COLO829 (cell line): ENCODE measurements around the gene KCNV2.

Experiments used
- DNase-seq: peaks from one replicate; pipeline ENCODE4 v3.0.0; 2012; ENCODE audit warnings: low spot score

Gene KCNV2

DNA sequence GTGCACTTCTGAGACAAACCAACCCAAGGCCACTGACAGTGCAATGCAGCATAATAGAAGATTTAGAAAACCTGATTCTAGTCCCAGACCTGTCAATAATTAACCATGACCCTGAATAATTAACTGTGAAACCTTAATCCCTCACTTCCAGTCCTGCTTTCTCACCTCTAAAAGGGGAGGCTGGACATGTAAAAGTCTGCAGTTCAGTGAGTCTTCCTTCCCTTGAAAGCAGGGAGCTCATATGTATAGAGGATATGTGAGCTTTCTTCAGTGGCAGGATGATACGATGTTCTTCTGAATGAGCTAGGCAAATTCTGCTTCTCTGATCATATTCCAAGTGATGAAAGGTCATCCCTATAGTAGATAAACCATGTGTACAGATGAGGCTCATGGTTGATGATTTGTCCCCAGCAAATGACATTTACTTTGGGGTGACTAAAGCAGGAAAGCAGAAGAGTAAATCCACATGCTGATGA is 2.9 kb downstream of the KCNV2 start:
- DNase-seq, result no peak

DNA sequence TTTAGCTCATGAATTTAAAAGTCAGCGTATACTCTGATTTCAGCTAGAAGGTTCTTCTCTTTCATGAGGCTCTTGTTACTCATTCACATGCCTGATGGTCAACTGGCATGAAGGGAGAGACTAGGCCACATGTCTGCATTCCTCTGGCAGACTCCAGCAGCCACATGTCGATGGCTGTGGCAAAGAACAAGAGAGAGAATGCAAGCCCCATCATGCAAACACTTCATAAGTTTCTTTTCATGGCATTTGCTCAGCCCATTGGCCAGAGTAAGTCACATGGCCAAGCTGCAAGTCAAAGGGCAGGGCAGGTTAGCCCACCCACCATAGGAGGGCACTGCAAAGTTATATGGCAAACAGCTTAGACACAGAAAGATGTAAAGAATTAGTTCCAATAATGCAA is 5.4 kb downstream of the KCNV2 start:
- DNase-seq, result no peak

DNA sequence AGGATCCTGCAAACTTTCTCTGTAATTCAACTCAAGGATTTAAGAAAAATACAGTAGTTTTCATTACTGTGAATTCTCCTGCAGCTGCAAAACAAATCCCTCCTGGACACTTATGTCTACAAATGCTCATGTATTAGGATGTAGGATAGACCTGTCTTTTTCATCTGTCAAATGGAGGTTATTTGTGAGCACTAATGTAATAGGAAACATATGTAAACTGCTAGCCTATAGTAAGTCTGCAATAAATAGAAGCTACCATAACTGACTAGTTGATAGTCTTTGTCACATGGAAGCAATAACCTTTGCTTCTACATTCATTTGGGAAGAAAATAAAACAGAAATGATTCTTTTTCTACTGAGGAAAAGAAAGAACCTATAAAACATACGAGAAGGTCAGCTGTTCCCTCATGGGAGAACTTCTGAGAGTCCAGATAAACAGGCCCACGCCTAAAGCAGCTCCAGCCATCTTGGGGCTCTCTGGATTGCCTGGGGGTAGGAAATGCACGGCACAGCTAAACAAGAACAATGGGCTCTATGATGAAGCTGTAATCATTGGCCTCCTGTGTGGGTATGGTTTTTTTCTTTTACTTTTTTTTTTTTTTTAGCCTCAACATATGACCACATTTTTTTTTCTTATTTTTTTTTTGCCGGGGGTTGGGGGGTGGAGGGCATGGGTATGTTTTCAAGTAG is 6.2 kb downstream of the KCNV2 start:
- DNase-seq, result peak; percentile 67

DNA sequence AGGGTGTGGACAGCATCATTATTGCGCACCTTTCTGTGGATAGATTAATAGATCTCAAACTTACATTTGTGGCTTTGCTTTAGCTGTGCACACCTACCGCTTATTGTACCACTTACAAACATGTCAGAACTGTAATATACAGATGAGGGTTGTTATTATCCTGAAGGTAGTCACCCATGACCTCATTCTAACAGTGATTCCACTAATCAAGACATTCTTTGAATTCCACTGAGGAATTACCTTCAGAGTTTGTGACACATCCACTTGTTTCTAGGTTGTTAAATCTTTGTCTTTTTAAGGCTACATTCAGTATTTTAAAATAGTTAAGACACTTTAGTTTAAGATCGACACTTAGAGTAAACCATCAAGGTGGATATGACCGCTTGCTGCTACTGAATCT is 7.8 kb downstream of the KCNV2 start:
- no peak for DNase-seq

DNA sequence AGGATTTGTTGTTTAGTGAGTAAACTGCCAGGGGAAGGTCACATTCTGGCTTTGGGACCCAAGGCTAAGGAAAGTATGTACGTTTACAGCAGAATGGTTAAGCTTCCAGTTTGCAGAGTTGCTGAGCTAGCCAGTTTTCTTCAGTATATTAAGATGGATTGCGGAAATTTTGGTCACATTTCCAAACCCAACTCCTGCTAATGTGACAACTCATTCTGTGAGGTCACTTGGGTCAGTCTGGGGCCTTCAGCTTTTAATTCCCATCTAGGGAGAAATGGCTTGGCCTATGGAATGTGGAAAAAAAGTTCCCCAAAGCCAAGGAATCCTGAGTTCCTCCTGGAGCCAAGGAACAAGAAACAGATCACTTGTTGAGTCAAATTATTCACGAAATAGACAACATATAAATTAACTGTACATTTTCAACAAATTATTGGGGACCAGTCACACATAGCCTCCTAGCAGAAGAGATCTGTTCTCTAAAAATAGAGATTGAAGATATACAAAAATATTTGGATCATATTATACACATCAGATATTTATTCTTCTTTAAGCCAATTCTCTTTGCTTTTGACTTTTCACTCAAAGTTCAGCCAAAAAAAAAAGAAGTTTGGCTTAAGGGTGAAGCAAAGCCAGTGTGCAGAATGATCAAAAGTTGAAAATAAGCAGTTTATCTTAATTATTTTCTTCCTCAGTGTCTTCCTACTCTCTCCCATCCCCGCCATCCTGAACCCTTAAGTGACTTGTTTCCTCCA is 8.8 kb downstream of the KCNV2 start:
- DNase-seq, result no peak

DNA sequence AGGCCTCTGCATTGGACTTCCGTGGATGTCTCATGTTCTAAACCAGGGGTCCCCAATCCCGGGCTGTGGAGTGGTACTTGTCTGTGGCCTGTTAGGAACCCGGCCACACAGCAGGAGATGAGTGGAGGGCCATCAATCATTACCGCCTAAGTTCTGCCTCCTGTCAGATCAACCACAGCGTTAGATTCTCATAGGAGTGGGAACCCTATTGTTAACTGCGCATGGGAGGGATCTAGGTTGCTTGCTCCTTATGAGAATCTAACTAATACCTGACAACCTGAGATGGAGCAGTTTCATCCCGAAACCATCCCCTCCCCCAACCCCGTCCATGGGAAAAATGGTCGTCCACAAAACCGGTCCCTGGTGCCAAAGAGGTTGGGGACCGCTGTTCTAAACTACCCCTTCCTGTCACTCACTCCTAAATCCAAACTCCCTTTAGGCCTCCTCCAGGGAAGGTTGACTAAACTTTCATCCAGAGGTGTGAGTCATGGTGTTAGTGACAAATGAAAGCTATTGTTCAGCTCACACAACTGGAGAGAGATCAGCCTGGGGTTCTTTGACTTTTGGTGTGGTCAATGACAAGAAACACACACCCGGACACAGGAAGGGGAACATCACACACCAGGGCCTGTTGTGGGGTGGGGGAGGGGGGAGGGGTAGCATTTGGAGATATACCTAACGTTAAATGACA is 9.5 kb downstream of the KCNV2 start:
- no peak for DNase-seq

DNA sequence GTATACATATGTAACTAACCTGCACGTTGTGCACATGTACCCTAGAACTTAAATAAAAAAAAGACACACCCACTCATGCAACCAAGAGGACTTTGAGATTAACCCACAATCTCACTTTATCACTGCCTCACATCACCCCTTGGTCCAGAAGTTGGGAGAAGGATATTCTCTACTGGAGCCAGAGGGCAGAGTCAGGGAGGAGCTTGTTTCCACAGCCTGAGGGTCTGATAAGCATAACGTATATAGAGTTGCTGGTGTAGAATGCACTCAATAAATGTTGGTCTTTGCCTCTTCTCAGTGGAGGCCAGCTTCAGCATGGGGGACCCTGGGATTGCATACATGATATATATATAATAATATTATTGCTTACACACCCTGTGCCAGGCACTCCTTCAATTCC is 10.1 kb downstream of the KCNV2 start:
- DNase-seq, result no peak

DNA sequence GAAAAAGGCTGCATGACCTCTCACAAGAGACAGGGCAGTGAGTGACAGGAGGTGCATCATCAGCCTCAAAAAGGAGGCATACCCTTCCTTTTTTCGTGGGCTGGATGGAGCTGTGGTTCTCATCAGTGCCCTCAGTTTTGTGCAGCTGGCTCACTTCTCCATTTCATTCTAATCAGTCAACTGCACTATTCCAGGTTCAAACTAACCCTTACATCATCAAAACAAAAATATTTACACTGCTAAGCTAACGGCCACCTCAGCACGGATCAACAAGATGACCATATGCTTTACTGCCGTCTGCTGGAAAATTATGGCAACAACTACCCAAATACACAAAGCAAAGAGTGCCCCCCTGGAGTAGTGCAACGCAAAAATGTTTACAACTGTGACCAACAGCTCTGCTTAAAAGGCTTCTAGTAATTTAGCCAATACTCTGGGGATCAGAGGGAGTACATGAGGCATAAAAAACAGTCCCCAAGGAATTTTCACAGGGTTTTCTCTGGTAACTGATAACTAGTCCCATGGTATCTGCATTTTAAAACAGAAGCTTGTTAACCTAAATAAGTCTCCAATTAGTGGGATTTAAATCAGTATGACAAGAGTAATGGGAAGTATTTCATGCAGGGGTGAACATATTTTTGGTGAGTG is 10.8 kb downstream of the KCNV2 start:
- no peak for DNase-seq

DNA sequence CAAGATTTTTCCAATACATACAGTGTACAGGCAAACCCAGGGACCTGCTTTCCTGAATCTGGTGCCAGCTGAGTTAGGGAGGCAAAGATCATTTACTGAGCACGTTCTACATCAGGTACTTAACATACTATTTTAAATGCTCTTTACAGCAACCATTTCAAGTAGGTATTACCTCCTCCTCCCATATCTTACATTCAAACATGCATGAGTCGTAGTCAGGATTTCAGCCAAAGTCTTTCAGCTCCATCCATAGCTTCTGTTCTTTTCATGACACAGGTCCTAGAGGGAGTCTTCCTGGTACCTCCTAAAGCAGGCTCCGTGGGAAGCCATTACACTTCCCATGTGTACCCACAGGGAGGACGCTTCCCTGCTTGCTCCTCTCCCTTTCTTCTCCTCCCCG is 11.7 kb downstream of the KCNV2 start:
- DNase-seq, result no peak

DNA sequence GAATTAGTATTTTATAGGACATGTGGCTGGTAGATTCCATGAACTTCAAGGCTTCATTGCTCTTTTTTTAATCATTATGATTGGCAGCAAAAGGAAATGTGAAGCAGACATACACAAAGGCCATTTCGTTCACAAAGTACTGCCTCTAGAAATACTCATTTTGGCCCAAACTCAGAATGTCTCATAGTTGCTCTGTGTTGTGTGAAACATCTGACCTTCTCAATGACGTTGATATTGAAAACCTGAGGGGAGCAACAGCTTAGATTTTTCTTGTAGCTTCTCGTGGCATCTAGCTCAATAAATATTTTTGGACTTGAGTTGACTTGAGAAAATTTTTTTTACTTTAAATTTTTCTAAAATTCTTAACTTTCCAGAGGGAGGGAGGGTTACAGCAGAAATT is 12.4 kb downstream of the KCNV2 start:
- no peak for DNase-seq

DNA sequence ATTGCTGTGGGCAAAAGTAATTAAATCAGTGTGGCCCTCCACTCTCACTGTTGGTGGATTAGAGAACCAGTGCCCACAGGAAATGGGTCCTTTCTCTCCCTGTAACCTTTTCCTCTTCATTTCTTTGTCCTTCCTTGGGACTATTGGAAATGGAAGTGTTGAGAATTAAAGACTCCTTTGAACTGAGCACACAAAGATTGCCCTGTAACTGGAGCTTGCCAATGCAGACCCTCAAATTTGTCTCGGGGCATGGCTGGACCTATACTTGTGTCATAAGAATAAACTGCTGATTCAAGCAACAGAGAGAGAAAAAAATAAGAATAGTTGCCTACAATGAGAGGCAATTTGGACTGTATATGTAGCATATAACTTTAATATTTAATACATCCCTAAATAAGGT is 13.7 kb downstream of the KCNV2 start:
- DNase-seq, result no peak

DNA sequence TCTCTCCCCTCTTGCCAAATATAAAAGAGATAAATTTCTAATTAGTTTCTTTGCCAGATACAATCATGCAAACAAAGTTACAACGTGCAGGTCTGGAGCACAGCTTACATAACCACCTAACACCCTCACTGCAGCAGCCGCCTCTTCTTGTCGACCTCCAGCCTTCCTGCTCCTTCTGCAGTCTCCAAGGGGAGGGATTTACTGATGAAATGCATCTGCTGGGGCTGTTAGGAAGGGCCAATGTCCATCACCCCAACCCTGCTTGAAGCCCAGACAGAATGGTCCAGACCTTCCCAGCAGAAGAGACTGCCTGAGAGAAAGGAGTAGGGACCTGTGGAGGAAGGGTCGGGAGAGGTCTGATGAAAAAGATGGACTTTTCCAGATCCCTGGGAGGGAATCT is 15.2 kb downstream of the KCNV2 start:
- DNase-seq, result no peak

DNA sequence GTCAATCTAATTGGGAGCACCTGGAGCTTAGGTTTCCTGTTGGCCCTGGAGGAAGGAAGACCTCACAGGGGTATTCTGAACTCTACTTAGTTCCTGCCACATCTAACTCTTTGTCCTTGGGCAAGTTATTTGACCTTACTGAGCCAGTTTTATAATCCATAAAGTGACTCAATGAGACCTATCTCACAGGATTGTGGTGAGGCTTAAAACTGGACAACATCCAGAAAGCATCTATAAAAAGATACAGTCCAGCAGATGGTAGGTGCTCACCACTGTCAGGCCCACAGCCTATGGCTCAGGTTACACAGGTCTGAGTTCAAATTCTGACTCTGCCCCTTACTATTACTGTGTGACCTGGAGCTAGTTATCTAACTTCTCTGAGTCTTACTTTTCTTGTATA is 23.3 kb downstream of the KCNV2 start:
- no peak for DNase-seq

DNA sequence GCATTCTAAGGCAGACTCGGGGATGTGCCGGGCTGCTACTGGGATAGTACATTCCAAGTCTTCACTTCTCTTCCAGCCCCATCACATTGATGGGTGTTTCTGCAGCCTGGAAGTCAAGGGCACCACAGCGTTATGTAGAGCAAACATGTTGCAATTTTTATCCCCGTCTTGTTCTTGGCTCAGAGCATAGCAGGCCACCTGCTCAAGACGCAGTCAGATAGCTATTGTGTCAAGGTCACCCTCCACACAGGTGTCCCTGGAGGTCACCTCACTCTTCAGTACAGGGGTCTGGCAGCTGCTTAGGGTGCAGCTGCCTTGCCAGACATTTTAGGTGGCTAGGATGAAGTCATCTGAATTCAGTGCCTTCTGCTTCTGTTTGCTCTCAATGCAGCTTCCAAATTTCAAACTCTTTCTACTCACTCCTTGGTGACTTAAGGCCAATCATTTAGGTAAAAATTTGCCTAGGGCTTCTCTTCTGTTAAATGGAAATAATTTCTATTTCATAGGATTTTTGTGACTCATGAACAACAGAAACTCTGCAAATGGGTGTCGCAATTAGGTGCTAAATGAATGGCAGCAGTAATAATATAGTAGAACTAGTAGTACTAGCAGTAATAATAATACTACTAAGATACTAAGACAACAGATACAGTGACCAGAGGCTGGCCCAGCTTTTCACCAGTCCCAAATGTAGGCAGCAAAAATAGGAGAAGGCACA is 24.3 kb downstream of the KCNV2 start:
- DNase-seq, result no peak

DNA sequence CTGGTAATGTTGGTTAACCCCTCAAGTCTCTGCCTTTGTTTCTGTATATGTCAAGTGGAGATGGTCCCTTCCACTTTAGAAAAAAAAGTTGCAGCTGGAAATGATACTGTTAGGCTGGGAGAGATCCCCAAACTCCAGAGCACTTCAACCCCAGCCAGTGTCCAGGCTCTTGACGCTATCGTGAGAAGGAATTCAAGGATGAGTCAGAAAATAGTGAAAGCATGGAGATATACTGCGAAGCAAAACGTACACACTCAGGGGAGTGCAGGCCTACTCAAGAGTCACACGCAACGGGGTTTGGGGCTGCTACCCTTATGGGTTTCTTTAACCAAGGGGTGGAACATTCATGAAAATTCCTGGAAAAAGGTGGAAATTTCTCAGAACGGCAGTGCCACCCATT is 24.9 kb downstream of the KCNV2 start:
- no peak for DNase-seq

DNA sequence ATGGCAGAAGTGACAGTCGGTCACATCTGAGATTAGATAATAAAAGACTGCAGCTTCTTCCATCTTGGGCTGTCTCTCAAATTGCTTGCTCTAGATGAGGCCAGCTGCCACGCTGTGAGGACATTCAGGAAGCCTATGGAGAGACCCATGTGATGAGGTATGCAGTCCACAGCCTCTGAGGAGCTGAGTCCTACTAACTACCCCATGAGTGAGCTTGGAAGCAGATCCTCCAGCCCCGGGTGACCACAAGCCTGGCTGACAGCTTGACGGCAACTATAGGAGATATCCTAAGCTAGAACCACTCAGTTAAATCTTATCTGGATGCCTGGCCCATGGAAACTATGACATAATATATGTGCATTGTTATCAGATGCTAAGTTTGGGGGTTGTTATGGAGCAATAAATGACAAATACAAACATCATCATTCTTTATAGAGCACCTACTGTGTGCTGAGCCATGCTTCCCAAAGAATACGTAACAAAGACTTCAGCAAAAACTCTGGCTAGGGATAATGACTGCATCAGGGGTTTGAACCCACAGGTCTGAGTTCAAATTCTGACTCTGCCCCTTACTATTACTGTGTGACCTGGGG is 26.7 kb downstream of the KCNV2 start:
- no peak for DNase-seq

DNA sequence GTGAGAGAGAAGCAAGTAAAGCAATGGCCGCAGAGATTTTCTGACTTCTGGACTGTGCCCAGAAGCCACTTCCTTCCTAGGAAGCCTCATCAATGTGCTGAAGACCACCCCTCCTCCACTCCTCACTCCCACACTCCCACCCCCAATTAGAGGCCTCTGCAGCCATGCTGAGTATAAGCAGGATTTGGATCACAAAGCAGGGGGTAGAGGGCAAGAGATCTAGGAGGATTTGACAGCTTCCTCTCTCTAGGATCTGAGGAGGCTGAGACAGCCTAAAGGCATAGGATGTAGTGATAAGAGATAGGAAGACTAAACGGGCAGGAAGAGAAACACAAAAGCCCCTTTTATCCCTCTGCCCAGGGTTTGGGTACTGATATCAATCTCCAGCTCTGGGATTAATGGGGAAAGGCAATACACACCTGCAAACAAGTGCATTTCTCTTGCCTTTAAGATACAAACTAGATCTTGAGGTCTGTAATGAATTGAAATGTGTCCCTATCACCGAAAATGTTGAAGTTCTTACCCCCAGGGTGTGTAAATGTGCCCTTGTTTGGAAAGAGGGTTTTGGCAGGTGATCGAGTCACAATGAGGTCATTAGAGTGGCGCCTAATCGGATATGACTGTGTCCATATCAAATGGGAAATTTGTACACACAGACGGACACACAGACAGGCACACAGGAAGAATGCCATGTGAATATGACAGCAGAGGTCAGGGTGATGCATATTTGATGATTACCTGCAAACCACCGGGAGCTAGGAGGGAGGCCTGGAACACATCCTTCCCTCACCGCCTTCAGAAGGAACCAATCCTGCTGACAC is 28.5 kb downstream of the KCNV2 start:
- peak; percentile 54 for DNase-seq

DNA sequence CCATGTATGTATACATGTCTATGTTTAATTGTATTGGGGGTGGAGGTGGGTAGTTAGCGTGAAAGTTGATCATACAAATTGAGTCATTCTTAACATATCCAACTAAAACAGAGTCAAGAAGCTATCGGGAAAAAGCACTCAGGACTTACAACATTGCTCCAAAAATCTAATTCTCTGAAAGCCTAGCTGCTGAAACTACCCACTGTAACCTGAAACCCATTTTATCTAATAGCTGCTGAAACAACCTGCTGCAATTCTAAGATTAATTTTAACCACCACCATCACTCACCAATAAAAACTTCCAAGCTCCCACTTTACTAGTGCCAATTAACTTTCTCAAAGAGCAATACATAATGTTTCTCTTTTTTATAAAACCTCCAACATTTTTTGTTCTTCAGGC is 32.2 kb downstream of the KCNV2 start:
- no peak for DNase-seq

DNA sequence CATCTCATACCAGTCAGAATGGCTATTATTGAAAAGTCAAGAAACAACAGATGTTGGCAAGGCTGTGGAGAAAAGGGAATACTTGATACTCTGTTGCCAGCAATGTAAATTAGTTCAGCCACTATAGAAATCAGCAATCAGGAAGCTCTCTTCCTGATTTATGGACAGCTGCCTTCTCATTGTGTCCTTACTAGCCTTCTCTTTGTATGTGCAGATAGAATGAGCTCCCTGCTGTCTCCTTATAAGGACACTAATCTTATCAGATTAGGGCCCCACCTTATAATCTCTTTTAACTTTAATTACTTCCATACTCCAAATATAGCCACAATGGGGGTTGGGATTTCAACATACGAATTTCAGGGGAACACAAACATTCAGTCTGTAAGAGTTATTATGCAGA is 38.0 kb downstream of the KCNV2 start:
- DNase-seq, result no peak

DNA sequence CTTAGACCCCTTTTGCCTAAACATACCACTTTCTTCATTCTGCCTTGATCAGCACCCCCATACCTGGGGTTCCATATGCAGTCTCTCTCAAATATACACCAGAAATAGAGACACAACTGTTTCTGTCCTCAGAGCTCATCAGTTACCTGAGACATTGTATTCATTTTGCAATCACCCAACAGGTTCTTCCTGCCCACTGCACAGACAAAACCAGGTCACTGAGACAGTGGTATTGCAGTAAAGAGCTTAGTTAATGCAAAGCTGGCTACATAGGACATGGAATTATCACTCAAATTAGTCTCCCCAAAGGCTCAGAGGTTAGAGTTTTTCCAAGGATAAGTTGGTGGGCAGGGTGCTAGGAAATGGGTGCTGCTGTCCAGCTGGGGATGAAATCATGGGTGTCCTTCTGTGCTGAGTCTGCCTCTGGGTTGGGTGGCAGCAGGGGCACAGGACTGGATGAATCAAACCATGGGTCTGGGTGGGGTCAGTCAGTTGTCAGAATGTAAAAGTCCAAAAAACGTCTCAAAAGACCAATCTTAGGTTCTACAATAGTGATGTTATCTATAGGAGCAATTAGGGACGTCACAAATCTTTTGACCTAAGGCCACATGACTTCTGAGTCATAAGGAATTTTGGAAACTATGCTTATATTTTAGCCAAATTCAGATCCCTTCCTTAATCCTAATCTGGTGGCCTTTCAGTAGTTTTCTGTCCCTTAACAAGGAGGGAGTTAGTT is 41.0 kb downstream of the KCNV2 start:
- peak; percentile 38 for DNase-seq
